Fibroblast of pulmonary artery (primary cell): ENCODE results near the gene CNOT4.
"Not testable (repeated sequence)": the region's sequence is repeated elsewhere in the genome, so short reads cannot be mapped to it uniquely, and the experiment has no call there.

ENCODE experiments used
- DNase-seq: peaks from one replicate; pipeline ENCODE4 v3.0.0-alpha.2; 2010; ENCODE audit warnings: low read depth
- H3K4me3 ChIP-seq: replicated peaks from 2 replicates; pipeline ENCODE4 v1.5.1; 2011; ENCODE audit warnings: low read depth, mild to moderate bottlenecking, control low read depth, low read length, moderate library complexity
- CTCF ChIP-seq: IDR thresholded peaks from 2 replicates; pipeline ENCODE4 v1.5.1; 2011; ENCODE audit warnings: mild to moderate bottlenecking, control low read depth, low read length, inconsistent platforms; ENCODE audit errors: missing control alignments

CNOT4 gene

GRCh38 chr7:135459951-135460567 is 49.8 kb downstream of the CNOT4 start:
- no peak for TF ChIP-seq CTCF
- no peak overlapping the region for H3K4me3 ChIP-seq
- no peak for DNase-seq

- no peak for DNase-seq
- no peak overlapping the region for H3K4me3 ChIP-seq
- TF ChIP-seq CTCF: no peak
Measured at GRCh38 chr7:135459076-135459475, 50.8 kb downstream of the CNOT4 start.

- no peak for TF ChIP-seq CTCF
- no peak for DNase-seq
- H3K4me3 ChIP-seq: no peak overlapping the region
Measured at GRCh38 chr7:135454060-135454459, 55.8 kb downstream of the CNOT4 start.

- H3K4me3 ChIP-seq: no peak overlapping the region
- no peak for TF ChIP-seq CTCF
- no peak for DNase-seq
Measured at GRCh38 chr7:135449436-135449835, 60.5 kb downstream of the CNOT4 start.

- no peak for DNase-seq
Measured at GRCh38 chr7:135448753-135449152, 61.1 kb downstream of the CNOT4 start.

GRCh38 chr7:135447748-135448147 is 62.2 kb downstream of the CNOT4 start:
- no peak for TF ChIP-seq CTCF
- no peak overlapping the region for H3K4me3 ChIP-seq
- no peak for DNase-seq

More at GRCh38 chr7:135448753-135449152, 61.1 kb downstream of the CNOT4 start:
- no peak overlapping the region for H3K4me3 ChIP-seq
- TF ChIP-seq CTCF: no peak

- DNase-seq: no peak
- no peak for TF ChIP-seq CTCF
- no peak overlapping the region for H3K4me3 ChIP-seq
Measured at GRCh38 chr7:135445690-135446089, 64.2 kb downstream of the CNOT4 start.

GRCh38 chr7:135445266-135445665 is 64.6 kb downstream of the CNOT4 start:
- DNase-seq, H3K4me3 ChIP-seq: not testable (repeated sequence)
